ENCODE data around the gene COLEC11.

The COLEC11 gene

GRCh38 chr2:3585261-3586109 is 9.4 kb upstream of the COLEC11 start:
- Histone ChIP-seq H3K27me3 (ENCODE audit: insufficient read depth, low read length) (no peaks in the 10 kb centered on the region), H3K27ac (ENCODE audit: low read depth, low read length) (no peak overlapping the region), H3K36me3 (ENCODE audit: insufficient read depth, low read length) (peaks cover 46% of the 10 kb centered on the region), H3K4me1 (ENCODE audit: insufficient read depth, low read length) (no peaks in the 10 kb centered on the region), H3K9me3 (ENCODE audit: insufficient read depth, low read depth, low read length) (no peaks in the 10 kb centered on the region), H3K4me3 (ENCODE audit: low read length) (no peak overlapping the region), H3K9ac (ENCODE audit: low read depth, low read length) (no peak overlapping the region)
- 91% methylated on average over 29 of the region's 29 CpGs for WGBS

DNA sequence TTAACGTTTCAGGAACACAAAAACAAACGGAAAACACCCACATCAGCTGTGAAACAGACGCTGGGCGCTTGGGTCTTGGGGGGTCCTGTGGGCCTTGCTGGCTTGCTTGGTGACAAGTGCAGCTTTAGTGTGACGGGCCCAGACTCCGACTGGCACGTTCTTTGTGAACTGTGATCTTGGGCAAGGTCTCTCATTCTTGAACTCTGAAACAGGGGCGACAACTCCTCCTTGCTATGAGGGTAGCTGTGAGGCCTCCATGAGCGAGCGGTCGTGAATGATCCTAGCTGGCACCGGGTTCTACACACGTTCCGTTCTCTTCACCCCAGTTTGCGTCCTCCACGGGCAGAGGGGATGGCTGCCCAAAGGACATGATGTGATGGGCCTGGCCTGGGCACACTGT is 8.7 kb upstream of the COLEC11 start:
- no peaks in the 10 kb centered on the region for H3K27me3 ChIP-seq (ENCODE audit: insufficient read depth, low read length)
- H3K27ac ChIP-seq (ENCODE audit: low read depth, low read length) = no peak overlapping the region
- no peaks in the 10 kb centered on the region for H3K4me1 ChIP-seq (ENCODE audit: insufficient read depth, low read length)
- WGBS = 95% methylated on average over 16 of the region's 16 CpGs
- H3K36me3 ChIP-seq (ENCODE audit: insufficient read depth, low read length) = peaks cover 38% of the 10 kb centered on the region
- no peaks in the 10 kb centered on the region for H3K9me3 ChIP-seq (ENCODE audit: insufficient read depth, low read depth, low read length)
- H3K4me3 ChIP-seq (ENCODE audit: low read length) = no peak overlapping the region
- no peak overlapping the region for H3K9ac ChIP-seq (ENCODE audit: low read depth, low read length)

DNA sequence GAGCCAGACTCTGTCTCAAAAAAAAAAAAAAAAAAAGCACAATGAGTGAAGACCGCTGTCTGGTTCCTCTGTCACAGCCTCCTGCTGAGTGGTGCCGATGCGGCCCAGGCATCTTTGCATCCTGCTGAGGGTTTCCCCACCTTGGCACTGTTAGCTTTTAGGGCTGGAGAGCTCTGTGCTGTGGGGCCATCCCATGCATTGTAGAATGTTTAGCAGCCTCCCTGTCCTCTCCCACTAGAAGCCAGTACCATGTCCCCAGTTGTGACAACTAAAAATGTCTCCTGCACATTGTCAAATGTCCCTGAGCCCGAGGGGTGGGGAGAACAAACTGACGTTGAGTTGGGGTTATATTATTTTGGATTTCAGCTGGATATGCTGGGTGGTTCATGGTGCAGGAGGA is 7.9 kb upstream of the COLEC11 start:
- Histone ChIP-seq H3K9me3 (ENCODE audit: insufficient read depth, low read depth, low read length) (no peaks in the 10 kb centered on the region), H3K36me3 (ENCODE audit: insufficient read depth, low read length) (peaks cover 30% of the 10 kb centered on the region), H3K4me3 (ENCODE audit: low read length) (no peak overlapping the region), H3K27me3 (ENCODE audit: insufficient read depth, low read length) (no peaks in the 10 kb centered on the region), H3K27ac (ENCODE audit: low read depth, low read length) (no peak overlapping the region), H3K9ac (ENCODE audit: low read depth, low read length) (no peak overlapping the region), H3K4me1 (ENCODE audit: insufficient read depth, low read length) (no peaks in the 10 kb centered on the region)
- WGBS = 84% methylated on average over 5 of the region's 5 CpGs

DNA sequence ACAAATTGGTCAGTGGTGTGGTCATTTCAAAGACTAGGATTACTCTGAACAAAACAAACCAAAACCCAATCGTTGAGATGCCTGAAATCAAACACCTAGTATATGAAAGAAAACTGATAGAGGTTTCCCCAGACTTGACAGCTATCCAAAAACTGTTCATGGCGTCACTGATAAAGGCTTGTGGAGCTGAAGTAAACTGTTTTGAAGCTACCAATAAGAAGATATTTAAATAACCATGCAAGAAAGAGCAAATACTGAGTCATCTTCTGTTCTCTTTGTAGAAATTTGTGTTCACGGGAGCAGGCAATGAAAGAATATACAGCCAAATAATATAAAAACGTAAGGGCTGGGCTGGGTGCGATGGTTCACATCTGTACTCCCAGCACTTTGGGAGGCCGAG is 7.5 kb upstream of the COLEC11 start:
- no peaks in the 10 kb centered on the region for H3K27me3 ChIP-seq (ENCODE audit: insufficient read depth, low read length)
- no peak overlapping the region for H3K4me3 ChIP-seq (ENCODE audit: low read length)
- peaks cover 26% of the 10 kb centered on the region for H3K36me3 ChIP-seq (ENCODE audit: insufficient read depth, low read length)
- 93% methylated on average over 6 of the region's 6 CpGs for WGBS
- H3K4me1 ChIP-seq (ENCODE audit: insufficient read depth, low read length) = no peaks in the 10 kb centered on the region
- no peak overlapping the region for H3K27ac ChIP-seq (ENCODE audit: low read depth, low read length)
- no peak overlapping the region for H3K9ac ChIP-seq (ENCODE audit: low read depth, low read length)
- H3K9me3 ChIP-seq (ENCODE audit: insufficient read depth, low read depth, low read length) = no peaks in the 10 kb centered on the region

GRCh38 chr2:3588084-3588483 is 6.8 kb upstream of the COLEC11 start:
- no peak overlapping the region for H3K27ac ChIP-seq (ENCODE audit: low read depth, low read length)
- H3K9ac ChIP-seq (ENCODE audit: low read depth, low read length) = no peak overlapping the region
- H3K4me1 ChIP-seq (ENCODE audit: insufficient read depth, low read length) = no peaks in the 10 kb centered on the region
- H3K27me3 ChIP-seq (ENCODE audit: insufficient read depth, low read length) = no peaks in the 10 kb centered on the region
- WGBS = 94% methylated on average over 7 of the region's 7 CpGs
- H3K4me3 ChIP-seq (ENCODE audit: low read length) = no peak overlapping the region
- no peaks in the 10 kb centered on the region for H3K9me3 ChIP-seq (ENCODE audit: insufficient read depth, low read depth, low read length)
- H3K36me3 ChIP-seq (ENCODE audit: insufficient read depth, low read length) = peaks cover 20% of the 10 kb centered on the region

GRCh38 chr2:3589086-3589485 is 5.8 kb upstream of the COLEC11 start:
- 94% methylated on average over 11 of the region's 11 CpGs for WGBS
- H3K36me3 ChIP-seq (ENCODE audit: insufficient read depth, low read length) = peaks cover 10% of the 10 kb centered on the region; the same call in 1 of the 2 replicates
- H3K4me3 ChIP-seq (ENCODE audit: low read length) = no peak overlapping the region
- no peaks in the 10 kb centered on the region for H3K27me3 ChIP-seq (ENCODE audit: insufficient read depth, low read length)
- no peaks in the 10 kb centered on the region for H3K4me1 ChIP-seq (ENCODE audit: insufficient read depth, low read length)
- no peak overlapping the region for H3K27ac ChIP-seq (ENCODE audit: low read depth, low read length)
- H3K9me3 ChIP-seq (ENCODE audit: insufficient read depth, low read depth, low read length) = no peaks in the 10 kb centered on the region
- no peak overlapping the region for H3K9ac ChIP-seq (ENCODE audit: low read depth, low read length)

GRCh38 chr2:3595404-3595803 is 492 bp downstream of the COLEC11 start:
- Histone ChIP-seq H3K9me3 (ENCODE audit: insufficient read depth, low read depth, low read length) (no peaks in the 10 kb centered on the region), H3K36me3 (ENCODE audit: insufficient read depth, low read length) (no peaks in the 10 kb centered on the region), H3K4me1 (ENCODE audit: insufficient read depth, low read length) (no peaks in the 10 kb centered on the region), H3K27ac (ENCODE audit: low read depth, low read length) (no peak overlapping the region), H3K4me3 (ENCODE audit: low read length) (no peak overlapping the region), H3K9ac (ENCODE audit: low read depth, low read length) (no peak overlapping the region), H3K27me3 (ENCODE audit: insufficient read depth, low read length) (no peaks in the 10 kb centered on the region)
- WGBS = 94% methylated on average over 11 of the region's 11 CpGs

DNA sequence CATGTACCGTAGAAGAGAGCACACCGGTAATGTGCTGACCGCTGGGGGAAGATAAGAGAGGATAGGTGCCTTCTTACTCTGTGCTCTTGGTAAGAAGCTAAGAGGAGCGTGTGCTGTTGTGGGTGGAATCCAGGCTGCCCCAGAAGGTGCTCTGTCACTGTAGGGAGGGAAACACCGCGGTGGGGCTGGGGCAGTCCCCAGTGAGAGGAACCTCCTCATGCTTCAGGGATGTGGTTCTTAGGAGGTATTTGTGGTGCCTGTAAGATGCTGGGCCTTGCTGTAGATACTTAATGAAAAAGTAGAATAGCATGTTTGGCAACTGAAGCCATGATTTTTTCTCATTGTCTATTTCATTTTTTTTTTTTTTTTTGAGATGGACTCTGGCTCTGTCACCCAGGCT is 1.1 kb downstream of the COLEC11 start:
- Histone ChIP-seq H3K27ac (ENCODE audit: low read depth, low read length) (no peak overlapping the region), H3K4me3 (ENCODE audit: low read length) (no peak overlapping the region), H3K36me3 (ENCODE audit: insufficient read depth, low read length) (no peaks in the 10 kb centered on the region), H3K4me1 (ENCODE audit: insufficient read depth, low read length) (no peaks in the 10 kb centered on the region), H3K27me3 (ENCODE audit: insufficient read depth, low read length) (no peaks in the 10 kb centered on the region), H3K9me3 (ENCODE audit: insufficient read depth, low read depth, low read length) (no peaks in the 10 kb centered on the region), H3K9ac (ENCODE audit: low read depth, low read length) (no peak overlapping the region)
- 93% methylated on average over 6 of the region's 6 CpGs for WGBS

- WGBS = 93% methylated on average over 16 of the region's 16 CpGs
- no peaks in the 10 kb centered on the region for H3K36me3 ChIP-seq (ENCODE audit: insufficient read depth, low read length)
- no peaks in the 10 kb centered on the region for H3K4me1 ChIP-seq (ENCODE audit: insufficient read depth, low read length)
- H3K9ac ChIP-seq (ENCODE audit: low read depth, low read length) = no peak overlapping the region
- no peaks in the 10 kb centered on the region for H3K9me3 ChIP-seq (ENCODE audit: insufficient read depth, low read depth, low read length)
- H3K27ac ChIP-seq (ENCODE audit: low read depth, low read length) = no peak overlapping the region
- no peaks in the 10 kb centered on the region for H3K27me3 ChIP-seq (ENCODE audit: insufficient read depth, low read length)
- H3K4me3 ChIP-seq (ENCODE audit: low read length) = no peak overlapping the region
Observed at GRCh38 chr2:3596901-3597417, 2.0 kb downstream of the COLEC11 start.

GRCh38 chr2:3597567-3597966 is 2.7 kb downstream of the COLEC11 start:
- WGBS = 100% methylated on average over 4 of the region's 6 CpGs
- no peak overlapping the region for H3K27ac ChIP-seq (ENCODE audit: low read depth, low read length)
- H3K27me3 ChIP-seq (ENCODE audit: insufficient read depth, low read length) = no peaks in the 10 kb centered on the region
- H3K4me3 ChIP-seq (ENCODE audit: low read length) = no peak overlapping the region
- no peak overlapping the region for H3K9ac ChIP-seq (ENCODE audit: low read depth, low read length)
- H3K4me1 ChIP-seq (ENCODE audit: insufficient read depth, low read length) = no peaks in the 10 kb centered on the region
- H3K36me3 ChIP-seq (ENCODE audit: insufficient read depth, low read length) = no peaks in the 10 kb centered on the region
- H3K9me3 ChIP-seq (ENCODE audit: insufficient read depth, low read depth, low read length) = no peaks in the 10 kb centered on the region

GRCh38 chr2:3598197-3598910 is 3.4 kb downstream of the COLEC11 start:
- H3K27ac ChIP-seq (ENCODE audit: low read depth, low read length) = no peak overlapping the region
- H3K9ac ChIP-seq (ENCODE audit: low read depth, low read length) = no peak overlapping the region
- no peaks in the 10 kb centered on the region for H3K4me1 ChIP-seq (ENCODE audit: insufficient read depth, low read length)
- no peaks in the 10 kb centered on the region for H3K27me3 ChIP-seq (ENCODE audit: insufficient read depth, low read length)
- 92% methylated on average over 22 of the region's 22 CpGs for WGBS
- H3K36me3 ChIP-seq (ENCODE audit: insufficient read depth, low read length) = no peaks in the 10 kb centered on the region
- no peak overlapping the region for H3K4me3 ChIP-seq (ENCODE audit: low read length)
- no peaks in the 10 kb centered on the region for H3K9me3 ChIP-seq (ENCODE audit: insufficient read depth, low read depth, low read length)

Data from HUES64 (cell line).